ENCODE measurements around the gene C5orf58.
A peak's percentile ranks its signal among the peaks of the same experiment; 100 is the strongest.

C5orf58 gene

GRCh38 chr5:170256571-170256970 lies 23.8 kb downstream of the C5orf58 start:
- DNase-seq (ENCODE audit: low read depth), result no peak

DNA sequence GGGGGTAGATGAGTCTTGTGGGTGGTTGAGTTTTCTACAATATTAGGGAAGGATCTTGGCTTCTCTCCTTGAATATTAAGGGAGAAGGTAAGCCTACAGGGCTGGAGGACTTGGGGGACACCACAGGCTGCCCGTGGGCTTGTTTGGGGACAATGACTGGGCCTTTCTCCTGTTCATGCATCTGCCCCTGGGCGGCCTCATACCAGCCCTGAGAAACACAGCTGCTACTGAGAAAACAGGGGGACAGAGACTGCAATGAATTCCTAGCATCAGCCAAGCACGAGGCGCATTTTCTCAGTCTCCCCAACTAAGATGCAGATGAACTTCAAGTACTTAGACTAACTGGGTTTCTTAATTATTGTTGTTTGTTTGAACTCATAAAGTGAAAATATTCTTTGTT lies 24.6 kb downstream of the C5orf58 start:
- no peak for DNase-seq (ENCODE audit: low read depth)

- no peak for DNase-seq (ENCODE audit: low read depth)
These were observed 28.8 kb downstream of the C5orf58 start for GRCh38 chr5:170261528-170262043.

- no peak for DNase-seq (ENCODE audit: low read depth)
These were observed 29.6 kb downstream of the C5orf58 start for GRCh38 chr5:170262061-170263045.

- no peak for DNase-seq (ENCODE audit: low read depth)
These were observed 31.1 kb downstream of the C5orf58 start for GRCh38 chr5:170263906-170264305.

- DNase-seq (ENCODE audit: low read depth), result peak; percentile 10
These were observed 32.7 kb downstream of the C5orf58 start for GRCh38 chr5:170265522-170265921.

DNA sequence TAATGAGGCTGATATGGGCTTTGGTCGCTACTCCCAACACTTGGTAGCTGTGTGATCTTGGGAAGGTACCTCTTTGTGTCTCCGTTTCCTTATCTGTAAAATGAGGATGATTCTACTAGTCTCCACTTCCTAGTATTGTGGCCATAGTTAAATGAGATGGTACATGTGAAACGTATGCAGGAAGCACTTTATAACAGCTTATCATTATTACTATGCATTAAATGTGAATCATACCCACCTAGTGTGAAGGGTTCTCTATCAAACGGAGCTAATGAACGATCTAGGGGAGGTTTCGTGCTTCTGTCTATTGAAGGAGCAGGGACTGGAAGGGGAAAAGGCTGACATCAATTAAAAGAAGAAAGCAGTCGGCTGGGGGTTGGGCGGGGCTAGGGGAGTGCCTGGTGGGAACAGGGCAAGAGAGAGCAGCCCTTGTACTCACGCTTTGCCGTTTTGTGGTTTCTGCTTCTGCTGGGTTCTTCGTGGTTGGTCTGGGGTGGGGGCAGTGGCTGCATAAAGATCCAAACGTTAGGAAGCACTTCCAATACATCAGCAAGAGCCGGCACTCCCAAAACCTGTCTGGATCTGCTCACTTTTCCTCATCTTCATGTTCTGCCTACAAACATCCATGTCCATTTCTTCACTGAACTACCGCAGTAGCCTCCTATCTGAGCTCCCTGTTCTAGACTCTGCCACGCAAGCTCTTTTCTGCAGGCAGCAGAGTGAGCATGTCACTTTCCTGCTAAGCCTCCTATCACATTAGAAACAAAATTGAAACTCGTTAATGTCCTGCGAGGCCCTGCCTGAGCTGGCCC lies 34.0 kb downstream of the C5orf58 start:
- DNase-seq (ENCODE audit: low read depth), result no peak

GRCh38 chr5:170267431-170268152 lies 34.8 kb downstream of the C5orf58 start:
- DNase-seq (ENCODE audit: low read depth), result peak; percentile 77

- no peak for DNase-seq (ENCODE audit: low read depth)
These were observed 35.4 kb downstream of the C5orf58 start for GRCh38 chr5:170268153-170268689.

GRCh38 chr5:170268884-170269283 lies 36.1 kb downstream of the C5orf58 start:
- DNase-seq (ENCODE audit: low read depth), result no peak

GRCh38 chr5:170269579-170269978 lies 36.8 kb downstream of the C5orf58 start:
- no peak for DNase-seq (ENCODE audit: low read depth)

DNA sequence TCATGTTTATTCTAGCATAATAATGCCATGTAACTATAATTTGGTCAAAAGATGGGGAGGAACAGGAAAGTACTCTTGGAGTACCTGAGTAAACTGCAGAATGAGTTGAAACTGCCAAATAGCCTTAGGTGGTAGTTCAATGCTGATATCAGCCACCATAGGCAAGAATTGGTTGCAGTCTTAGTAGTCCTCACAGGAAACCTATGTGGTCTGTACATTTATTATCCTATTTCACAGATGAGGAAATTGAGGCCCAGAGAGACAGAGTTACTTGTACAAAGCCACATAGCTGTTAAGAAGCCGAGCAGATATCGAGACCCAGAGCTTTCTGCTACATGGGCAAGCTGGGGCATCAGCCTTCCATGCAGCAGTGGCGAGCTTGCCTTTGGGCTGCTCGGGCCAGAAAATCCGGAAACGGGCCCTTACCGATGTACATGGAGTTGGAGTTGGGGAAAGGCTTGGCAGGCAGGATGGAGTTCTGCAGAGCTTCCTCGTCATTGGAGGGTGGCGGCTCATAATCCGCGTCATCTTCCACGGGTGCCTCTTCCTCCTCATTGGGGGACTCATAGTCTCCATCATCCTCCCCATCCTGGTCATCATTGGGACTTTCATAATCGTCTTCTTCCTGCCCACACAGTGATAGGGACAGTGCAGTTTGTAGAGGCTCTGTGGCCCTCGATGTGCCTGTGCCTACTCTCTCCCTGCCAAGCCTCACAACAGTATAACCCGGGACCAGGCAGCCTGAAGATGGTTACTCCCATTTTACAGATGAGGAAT lies 37.7 kb downstream of the C5orf58 start:
- no peak for DNase-seq (ENCODE audit: low read depth)

DNA sequence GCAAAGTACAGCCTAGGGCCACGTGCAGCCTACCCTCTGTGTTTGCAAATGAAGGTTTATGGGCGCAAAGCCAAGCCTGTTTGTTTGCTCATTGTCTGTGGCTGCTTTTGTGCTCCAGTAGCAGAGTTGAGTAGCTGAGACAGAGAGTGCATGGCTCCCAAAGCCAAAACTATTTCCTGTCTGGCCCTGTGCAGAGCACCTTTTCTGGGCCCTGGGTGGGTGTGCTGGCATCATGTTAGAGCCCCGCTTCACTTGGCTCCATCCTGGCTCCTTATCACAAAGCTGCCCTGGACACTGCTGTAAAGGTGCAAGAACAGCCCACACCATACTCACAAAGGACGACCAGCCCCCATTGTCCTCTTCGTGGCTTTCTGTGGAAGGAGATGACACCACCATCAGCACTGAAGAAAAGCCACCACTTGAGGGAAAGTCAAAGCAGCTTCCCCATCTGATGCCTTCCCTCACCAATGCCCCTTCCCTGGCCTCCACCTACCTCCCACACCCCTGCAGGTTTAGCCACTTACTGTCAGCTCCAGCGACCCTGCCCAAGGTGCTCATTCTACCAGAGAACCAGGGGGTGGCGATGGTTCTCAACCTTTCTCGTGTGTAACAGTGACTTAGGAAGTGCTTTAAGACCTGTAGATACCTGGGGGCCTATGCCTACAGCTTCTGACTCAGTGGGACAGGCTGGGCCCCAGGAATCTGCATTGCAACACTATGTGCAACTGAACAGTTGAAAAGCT lies 41.4 kb downstream of the C5orf58 start:
- DNase-seq (ENCODE audit: low read depth), result peak; percentile 2

GRCh38 chr5:170275376-170275994 lies 42.7 kb downstream of the C5orf58 start:
- no peak for DNase-seq (ENCODE audit: low read depth)

DNA sequence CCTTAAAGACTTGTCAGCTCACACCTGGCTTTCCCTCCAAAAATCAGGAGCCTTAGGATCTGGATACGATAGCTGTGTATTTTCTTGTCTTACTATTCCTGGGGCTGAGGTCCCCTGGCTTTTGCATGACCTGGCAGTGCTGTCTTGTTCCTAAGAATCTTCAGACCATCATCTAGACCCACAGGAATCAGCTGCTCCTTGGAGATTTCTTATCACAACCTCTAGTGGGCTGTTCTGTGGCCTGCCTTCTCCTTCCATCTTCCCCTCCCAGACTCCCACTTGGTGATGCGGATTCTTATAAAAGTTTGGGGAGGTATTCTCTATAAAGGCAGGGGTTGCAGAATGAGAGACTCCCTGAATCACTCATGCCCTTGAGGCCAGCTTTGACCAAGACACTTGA lies 43.4 kb downstream of the C5orf58 start:
- DNase-seq (ENCODE audit: low read depth), result no peak

GRCh38 chr5:170277867-170278281 lies 45.1 kb downstream of the C5orf58 start:
- DNase-seq (ENCODE audit: low read depth), result no peak

- no peak for DNase-seq (ENCODE audit: low read depth)
These were observed 46.0 kb downstream of the C5orf58 start for GRCh38 chr5:170278611-170279458.

DNA sequence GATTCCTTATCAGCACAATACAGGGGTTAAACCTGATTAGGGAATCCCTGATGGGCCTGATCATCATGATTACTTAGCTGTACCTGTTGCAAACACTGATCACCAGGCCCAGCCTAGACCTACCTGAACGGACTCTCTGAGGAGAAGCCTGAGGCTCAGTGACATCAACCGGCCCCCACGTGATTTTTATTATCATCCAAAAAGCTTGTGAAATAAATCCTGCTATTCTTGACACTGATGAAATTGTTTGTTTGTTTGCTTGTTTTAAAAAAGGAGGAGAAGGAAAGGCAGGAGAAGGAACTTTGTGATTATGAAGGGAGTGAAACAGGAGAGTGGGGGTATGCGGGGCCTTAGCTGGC lies 46.7 kb downstream of the C5orf58 start:
- no peak for DNase-seq (ENCODE audit: low read depth)

DNA sequence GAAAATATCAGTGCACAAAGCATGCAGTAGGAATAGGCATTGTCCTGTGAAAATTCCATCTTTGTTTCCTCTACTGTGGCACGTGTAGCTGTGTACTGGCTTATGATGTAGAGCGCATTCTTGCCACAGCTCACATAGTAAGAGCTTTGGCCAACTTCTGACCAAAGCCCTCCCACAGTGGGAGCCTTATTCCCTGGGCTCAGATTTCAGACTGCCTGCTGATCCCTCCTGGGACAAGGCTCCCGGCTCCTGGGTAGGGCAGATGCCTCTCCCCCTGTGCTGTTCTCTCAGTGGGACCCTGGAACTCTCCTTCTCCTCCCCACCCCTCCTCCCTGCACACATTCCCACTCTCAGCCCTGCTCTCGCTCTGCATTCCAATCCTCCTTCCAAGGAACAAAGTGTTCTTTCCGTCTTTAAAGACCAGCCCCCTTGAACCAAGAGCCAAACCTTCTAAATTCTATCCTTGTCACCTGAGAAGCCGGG lies 47.3 kb downstream of the C5orf58 start:
- DNase-seq (ENCODE audit: low read depth), result no peak
